Pulmonary artery endothelial cell (primary cell): ENCODE results near the gene CREBBP. TPM values are rescaled to one million over a fixed set of nuclear protein-coding genes. Genes with fewer than 3 reads are reported as not detected.
"Not testable (repeated sequence)": the region's sequence is repeated elsewhere in the genome, so short reads cannot be mapped to it uniquely, and the experiment has no call there.

Experiments
- DNase-seq: peaks from one replicate; pipeline ENCODE4 v3.0.0-alpha.2; 2011; ENCODE audit warnings: low read depth, low spot score
- total RNA-seq: library from RNA; depleted of rRNA; stranded (reverse); fragments of >200 nt; gene quantifications from 2 replicates; pipeline ENCODE4 v1.2.3, GENCODE V29; 2014

The CREBBP gene
- total RNA-seq, 1 donor from 2014 or later: 10.2 TPM

DNA sequence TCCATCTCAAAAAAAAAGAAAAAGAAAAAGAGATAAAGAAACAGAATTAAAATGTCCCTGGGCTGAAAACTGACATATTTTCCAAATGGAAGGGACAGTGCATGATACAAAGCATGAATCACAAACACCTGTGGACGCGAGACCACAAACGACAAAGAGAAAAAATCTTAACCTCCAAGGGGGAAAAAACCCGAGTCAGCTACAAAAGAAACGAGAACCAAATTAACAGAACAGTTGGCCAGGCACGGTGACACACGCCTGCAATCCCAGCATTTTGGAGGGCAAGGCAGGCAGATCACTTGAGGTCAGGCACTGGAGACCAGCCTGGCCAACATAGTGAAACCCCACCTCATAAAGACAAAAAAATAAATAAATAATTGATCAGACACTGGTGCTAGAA is 165.1 kb downstream of the CREBBP start:
- no peak for DNase-seq

- not testable (repeated sequence) for DNase-seq
Observed at GRCh38 chr16:3714378-3714777, 166.1 kb downstream of the CREBBP start.

GRCh38 chr16:3713587-3714242 is 166.8 kb downstream of the CREBBP start:
- no peak for DNase-seq

GRCh38 chr16:3712861-3713372 is 167.6 kb downstream of the CREBBP start:
- DNase-seq: no peak

GRCh38 chr16:3706253-3707012 is 174.1 kb downstream of the CREBBP start:
- DNase-seq: no peak

DNA sequence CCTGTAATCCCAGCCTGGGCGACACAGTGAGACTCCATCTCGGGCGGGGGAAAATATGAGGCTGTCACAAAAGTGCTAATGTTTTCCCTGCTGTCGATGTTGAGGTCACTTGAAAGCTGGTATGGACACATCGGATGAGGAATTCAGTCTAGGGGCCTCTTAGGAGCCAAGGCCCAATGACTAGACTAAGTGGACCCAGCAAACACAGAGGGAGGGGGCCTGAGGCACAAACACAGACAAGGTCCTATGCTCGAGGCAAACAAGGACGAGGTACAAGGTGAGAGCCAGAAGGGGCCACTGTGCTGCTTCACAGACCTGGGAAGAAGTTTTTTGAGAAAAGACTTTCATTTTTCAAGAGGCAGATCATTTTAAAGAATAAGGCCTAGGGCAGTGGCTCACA is 178.4 kb downstream of the CREBBP start:
- DNase-seq: no peak

- DNase-seq: no peak
Observed at GRCh38 chr16:3701531-3701930, 179.0 kb downstream of the CREBBP start.

- DNase-seq: no peak
Observed at GRCh38 chr16:3698941-3699340, 181.6 kb downstream of the CREBBP start.

DNA sequence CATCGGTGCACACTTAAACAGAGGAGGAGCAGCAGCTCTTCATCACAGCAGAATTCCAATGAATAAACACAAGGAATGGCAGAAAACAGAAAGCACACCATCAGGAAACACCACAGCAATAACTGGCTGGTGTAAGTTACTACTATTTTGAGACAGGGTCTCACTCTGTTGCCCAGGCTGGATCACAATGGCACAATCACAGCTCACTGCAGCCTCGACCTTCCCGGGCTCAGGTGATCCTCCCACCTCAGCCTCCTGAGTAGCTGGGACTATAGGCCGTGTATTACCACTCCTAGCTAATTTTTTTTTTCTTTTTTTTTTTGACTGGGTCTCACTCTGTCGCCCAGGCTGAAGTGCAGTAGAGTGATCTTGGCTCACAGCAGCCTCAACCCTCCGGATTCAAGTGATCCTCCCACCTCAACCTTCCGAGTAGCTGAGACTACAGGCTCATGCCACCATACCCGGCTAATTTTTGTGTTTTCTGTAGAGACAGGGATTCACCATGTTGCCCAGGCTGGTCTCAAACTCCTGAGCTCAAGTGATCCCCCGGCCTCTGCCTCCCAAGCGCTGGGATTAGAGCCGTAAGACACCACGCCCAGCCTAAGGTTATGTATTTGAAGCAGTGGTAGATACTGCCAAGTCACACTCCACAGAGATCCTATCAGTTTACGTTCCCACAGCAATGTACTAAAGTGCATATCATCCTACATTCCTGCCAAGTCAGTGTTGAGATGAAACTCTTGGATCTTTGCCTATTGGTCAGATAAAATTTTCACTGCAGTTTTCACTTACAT is 183.9 kb downstream of the CREBBP start:
- DNase-seq: no peak

DNA sequence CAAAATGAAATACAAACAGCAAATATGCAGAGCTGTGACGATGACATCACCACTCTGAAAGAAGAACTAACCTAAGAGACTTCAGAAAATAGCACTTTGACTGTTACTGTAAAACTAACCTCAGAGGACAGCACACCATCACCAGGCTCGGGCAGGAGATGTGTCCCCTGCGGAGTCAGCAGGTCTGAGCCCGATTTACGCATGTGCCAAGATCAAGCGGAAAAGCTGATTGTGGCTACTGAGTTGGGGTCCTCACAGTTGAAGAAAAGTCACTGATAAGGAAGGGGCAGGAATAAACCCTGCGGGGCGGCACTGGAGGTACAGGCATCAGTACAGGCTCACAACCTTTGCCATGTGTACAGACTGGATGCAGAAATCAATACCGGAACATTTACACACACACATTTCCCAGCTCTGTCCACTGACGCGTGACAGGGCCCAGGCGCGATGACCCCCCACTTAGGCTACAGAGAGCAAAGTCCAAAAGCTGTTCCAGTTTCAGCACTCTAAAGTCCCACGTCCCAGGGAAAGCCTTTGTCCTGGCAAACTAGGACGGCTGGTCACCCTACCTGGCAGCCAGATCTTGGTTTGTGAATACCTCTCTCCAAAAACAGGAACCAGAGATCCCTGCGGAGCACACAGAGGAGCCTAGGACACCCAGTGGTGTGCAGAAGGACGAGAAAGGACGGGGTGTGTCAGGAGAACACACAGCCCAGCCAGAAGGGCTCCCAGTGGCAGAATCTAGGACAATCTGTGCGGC is 184.7 kb downstream of the CREBBP start:
- DNase-seq: no peak

DNA sequence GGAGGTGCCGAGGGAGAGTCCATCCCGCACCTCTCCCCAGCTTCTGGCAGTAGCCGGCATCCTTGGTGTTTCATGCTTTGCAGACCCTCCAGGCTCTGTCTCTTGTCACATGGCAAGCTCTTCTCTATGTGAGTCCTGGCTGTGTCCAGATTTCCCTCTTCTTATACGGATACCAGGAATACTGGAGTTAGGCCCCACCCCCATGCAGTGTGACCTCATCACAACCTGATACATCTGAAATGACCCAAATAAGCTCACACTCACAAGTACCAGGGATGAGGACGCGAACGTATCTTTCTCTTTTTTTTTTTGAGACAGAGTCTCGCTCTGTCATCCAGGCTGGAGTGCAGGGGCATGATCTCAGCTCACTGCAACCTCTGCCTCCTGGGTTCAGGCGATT is 186.5 kb downstream of the CREBBP start:
- DNase-seq: no peak

DNA sequence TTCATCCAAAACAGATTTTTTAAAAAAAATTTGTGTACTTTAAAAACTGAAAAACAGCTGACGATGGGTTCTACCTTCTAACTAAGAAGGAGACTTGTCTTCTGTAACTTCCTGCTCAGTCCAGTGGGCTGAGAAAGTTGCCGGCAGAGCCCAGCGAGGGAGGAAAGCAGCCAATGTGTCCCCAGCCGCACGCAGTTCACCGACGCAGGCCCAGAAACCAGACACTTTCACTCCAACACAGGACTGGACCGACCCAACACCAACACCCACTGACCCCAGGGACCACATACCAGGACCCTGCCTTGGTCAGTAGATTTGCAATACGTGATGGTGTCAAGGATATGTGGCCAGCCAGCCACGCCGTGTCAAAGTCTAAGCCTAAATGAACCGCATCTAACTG is 188.8 kb downstream of the CREBBP start:
- no peak for DNase-seq

- DNase-seq: no peak
Observed at GRCh38 chr16:3690980-3691720, 189.4 kb downstream of the CREBBP start.

GRCh38 chr16:3690470-3690928 is 190.0 kb downstream of the CREBBP start:
- DNase-seq: peak; percentile 75

DNA sequence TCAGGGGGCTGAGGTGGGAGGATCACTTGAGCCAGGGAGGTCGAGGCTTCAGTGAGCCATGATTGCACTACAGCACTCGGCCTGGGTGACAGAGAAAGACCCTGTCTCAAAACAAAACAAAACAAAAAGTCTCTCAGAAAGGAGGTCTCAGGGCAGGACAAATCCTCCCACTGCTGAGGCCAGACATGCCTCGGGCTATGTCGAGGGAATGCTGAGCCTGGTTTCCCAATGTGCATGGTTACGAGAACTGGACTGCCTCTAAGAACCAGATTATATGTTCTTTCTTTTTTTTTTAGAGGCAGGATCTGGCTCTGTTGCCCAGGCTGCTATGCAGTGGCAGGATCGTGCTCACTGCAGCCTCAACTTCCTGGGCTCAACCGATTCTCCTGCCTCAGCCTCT is 190.8 kb downstream of the CREBBP start:
- no peak for DNase-seq

GRCh38 chr16:3687792-3688191 is 192.7 kb downstream of the CREBBP start:
- DNase-seq: no peak

GRCh38 chr16:3687021-3687420 is 193.5 kb downstream of the CREBBP start:
- no peak for DNase-seq

DNA sequence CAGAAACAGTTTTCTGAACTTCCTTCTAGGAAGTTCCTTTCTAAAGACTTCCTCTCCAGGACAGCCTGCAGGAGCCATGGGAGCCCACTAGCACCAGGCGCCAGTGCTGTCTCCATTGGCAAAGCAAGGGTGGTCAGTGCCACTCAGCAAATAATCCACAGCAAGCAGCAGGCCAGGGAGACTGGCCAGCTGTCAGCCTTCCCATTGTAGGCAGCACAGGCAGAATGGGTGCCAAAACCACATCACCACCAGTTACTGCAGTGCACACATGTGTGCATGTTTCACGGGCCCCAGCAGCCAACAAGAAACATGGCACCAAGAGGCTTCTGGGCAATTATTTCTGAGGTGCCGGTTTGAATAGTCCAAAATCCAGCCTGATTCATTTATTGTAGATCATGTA is 199.3 kb downstream of the CREBBP start:
- no peak for DNase-seq

DNA sequence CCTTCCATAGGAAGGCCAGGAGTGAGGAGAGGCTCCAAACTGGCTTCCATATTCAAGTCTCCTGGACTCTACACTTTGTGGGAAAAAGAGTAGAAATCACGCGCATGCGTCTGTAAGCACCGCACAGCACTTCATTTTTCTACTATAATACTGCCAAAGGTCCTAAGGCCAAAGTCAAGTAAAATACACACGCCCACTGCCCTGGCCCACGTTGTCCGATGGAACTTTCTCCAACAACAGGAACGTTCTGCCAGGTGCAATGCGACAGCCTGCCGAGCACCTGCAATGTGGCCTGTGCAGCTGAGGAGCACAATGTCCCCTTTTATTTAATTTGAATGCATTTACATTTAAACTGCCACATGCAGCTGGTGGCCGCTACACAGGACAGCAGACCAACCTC is 202.5 kb downstream of the CREBBP start:
- DNase-seq: no peak

GRCh38 chr16:3675601-3676130 is 204.8 kb downstream of the CREBBP start:
- DNase-seq: no peak
